H1 (cell line): ENCODE measurements around the gene MAN1C1.

Experiments
- EZH2 ChIP-seq: fragments of 200-600 bp; sonication (generic); IDR thresholded peaks from 2 replicates; pipeline ENCODE4 v1.7.1; 2012; ENCODE audit warnings: low read depth, mild to moderate bottlenecking, moderate library complexity, low read length, inconsistent platforms; ENCODE audit not compliant: severe bottlenecking
- RAD21 ChIP-seq, 2 experiments: IDR thresholded peaks in 1 of 2; conservative IDR thresholded peaks in 1 of 2; 2 replicates each; pipeline ENCODE4 v1.6.1; 2011; ENCODE audit warnings: low read depth in 2 of 2, low read length in 2 of 2, improper control_type of control experiment in 1 of 2, inconsistent platforms in 1 of 2, mild to moderate bottlenecking in 1 of 2, moderate library complexity in 1 of 2

DNA sequence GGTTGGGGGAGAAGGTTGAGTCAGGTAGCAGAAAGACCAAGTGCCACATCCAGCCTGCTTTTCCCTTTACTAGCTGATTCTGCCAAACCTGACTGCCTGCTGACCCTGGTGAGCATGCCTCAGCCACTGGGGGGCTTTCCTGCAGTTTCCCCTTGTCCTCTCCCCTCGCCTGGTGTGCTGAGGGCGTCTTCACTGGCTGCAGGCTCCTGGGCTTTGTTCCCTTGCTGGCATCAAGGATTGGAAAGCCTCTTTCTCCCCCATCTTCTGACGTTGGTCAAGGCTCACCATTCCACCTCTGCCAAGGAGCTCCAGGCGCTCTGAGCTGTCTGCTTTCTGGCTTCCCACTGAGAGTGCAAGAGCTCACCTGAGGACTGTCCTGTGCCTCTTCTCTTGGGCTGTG is 28.4 kb downstream of the MAN1C1 start:
- peak; percentile 3 to 22; a peak in 2 of 4 replicates for TF ChIP-seq RAD21 (IDR thresholded peaks at IDR 0.05 in 1 of 2, conservative IDR thresholded peaks at IDR 0.05 in 1 of 2; ENCODE audit: low read depth in 2 of 2, low read length in 2 of 2)
- TF ChIP-seq EZH2: no peak
